Smooth muscle cell (in vitro differentiated cells): ENCODE measurements around the gene KIF19. TPM values are rescaled to one million over a fixed set of nuclear protein-coding genes. Genes with fewer than 3 reads are reported as not detected.

Experiments
- polyA plus RNA-seq: library from polyadenylated mRNA; unstranded; fragments of >200 nt; fragmentation: Nextera tagmentation; extraction: Ambion mirVana; gene quantifications from 2 replicates; pipeline ENCODE4 v1.2.1, GENCODE V29; 2016
- total RNA-seq: library from RNA; depleted of rRNA; stranded (reverse); fragments of >200 nt; gene quantifications from 2 replicates; pipeline ENCODE4 v1.2.3, GENCODE V29; 2014

Gene KIF19
- total and polyA plus RNA-seq, 2 experiments from 2014 or later: not detected

Other genes starting within 250 kb of the KIF19 start
- 377 and 449 TPM in 2 replicates for gene RPL38, start 122.5 kb upstream of the KIF19 start, total RNA-seq
- 889 and 1,006 TPM in 2 replicates for gene RPL38, start 122.5 kb upstream of the KIF19 start, polyA plus RNA-seq
- 0.94 and 1.6 TPM in 2 replicates for gene TTYH2, start 112.7 kb upstream of the KIF19 start, total RNA-seq
- gene TTYH2, start 112.7 kb upstream of the KIF19 start, polyA plus RNA-seq: 1.3 and 1.9 TPM in 2 replicates
- gene DNAI2, start 52.0 kb upstream of the KIF19 start, total RNA-seq: not detected in 2 replicates
- gene DNAI2, start 52.0 kb upstream of the KIF19 start, polyA plus RNA-seq: not detected in 2 replicates
- not detected in 2 replicates for gene BTBD17, start 35.6 kb downstream of the KIF19 start, total RNA-seq
- gene BTBD17, start 35.6 kb downstream of the KIF19 start, polyA plus RNA-seq: not detected in 2 replicates
- not detected in 2 replicates for gene GPR142, start 41.3 kb downstream of the KIF19 start, total RNA-seq
- gene GPR142, start 41.3 kb downstream of the KIF19 start, polyA plus RNA-seq: not detected in 2 replicates
- gene GPRC5C, start 105.9 kb downstream of the KIF19 start, total RNA-seq: 57.0 and 64.5 TPM in 2 replicates
- 96.9 and 103 TPM in 2 replicates for gene GPRC5C, start 105.9 kb downstream of the KIF19 start, polyA plus RNA-seq
- not detected in 2 replicates for gene CD300A, start 140.4 kb downstream of the KIF19 start, total RNA-seq
- gene CD300A, start 140.4 kb downstream of the KIF19 start, polyA plus RNA-seq: 0.76 TPM in 1 of 2 replicates, not detected in the other
- not detected in 2 replicates for gene CD300LB, start 205.2 kb downstream of the KIF19 start, total RNA-seq
- not detected in 2 replicates for gene CD300LB, start 205.2 kb downstream of the KIF19 start, polyA plus RNA-seq
- gene CD300C, start 219.9 kb downstream of the KIF19 start, total RNA-seq: not detected in 2 replicates
- 0.46 TPM in 1 of 2 replicates, not detected in the other for gene CD300C, start 219.9 kb downstream of the KIF19 start, polyA plus RNA-seq
- not detected in 2 replicates for gene CD300H, start 241.3 kb downstream of the KIF19 start, total RNA-seq
- gene CD300H, start 241.3 kb downstream of the KIF19 start, polyA plus RNA-seq: 0.65 TPM in 1 of 2 replicates, not detected in the other